Sigmoid colon (tissue), 4 donors: Measurements from ENCODE around the gene NEURL1B.

Source experiments
- POLR2A ChIP-seq, 2 donors: fragments of 450-650 bp; IDR thresholded peaks; one replicate each; pipeline ENCODE4 v1.6.1; 2016; ENCODE audit warnings: antibody characterized with exemption in 2 of 2, mild to moderate bottlenecking in 2 of 2, moderate library complexity in 2 of 2
- POLR2AphosphoS5 ChIP-seq, 4 donors: sonication (generic); formaldehyde crosslinking; IDR thresholded peaks; one replicate each; pipeline ENCODE4 v1.6.1; 2017; ENCODE audit warnings: antibody characterized with exemption in 4 of 4
- TF ChIP-seq, protein P1 (sequence below), 4 experiments: fragments of 450-650 bp in 3 of 4; fragments of 200-600 bp in 1 of 4; IDR thresholded peaks; one replicate each; pipeline ENCODE4 v1.5.1; 2016 to 2019; ENCODE audit warnings: antibody characterized with exemption in 4 of 4, mild to moderate bottlenecking in 3 of 4, moderate library complexity in 2 of 4

DNA sequence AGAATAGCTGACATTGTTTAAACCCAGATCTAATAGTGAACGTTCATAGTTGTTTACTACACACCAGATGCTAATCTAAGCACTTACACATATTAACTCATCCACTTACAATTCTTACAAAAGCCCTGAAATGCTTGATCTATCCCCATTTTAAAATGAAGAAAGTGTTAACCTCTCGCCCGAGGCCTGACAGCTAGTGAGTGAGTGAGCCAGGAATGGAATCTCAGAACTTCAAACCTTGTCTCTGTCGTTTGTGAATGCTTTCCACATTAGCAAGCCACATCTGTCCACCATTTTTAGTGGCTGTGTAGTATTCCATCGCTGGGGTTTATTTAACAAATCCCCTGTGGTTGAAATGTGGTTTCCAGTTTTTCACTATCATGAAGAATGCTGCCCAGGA lies 24.9 kb upstream of the NEURL1B start:
- TF ChIP-seq, protein P1, sequence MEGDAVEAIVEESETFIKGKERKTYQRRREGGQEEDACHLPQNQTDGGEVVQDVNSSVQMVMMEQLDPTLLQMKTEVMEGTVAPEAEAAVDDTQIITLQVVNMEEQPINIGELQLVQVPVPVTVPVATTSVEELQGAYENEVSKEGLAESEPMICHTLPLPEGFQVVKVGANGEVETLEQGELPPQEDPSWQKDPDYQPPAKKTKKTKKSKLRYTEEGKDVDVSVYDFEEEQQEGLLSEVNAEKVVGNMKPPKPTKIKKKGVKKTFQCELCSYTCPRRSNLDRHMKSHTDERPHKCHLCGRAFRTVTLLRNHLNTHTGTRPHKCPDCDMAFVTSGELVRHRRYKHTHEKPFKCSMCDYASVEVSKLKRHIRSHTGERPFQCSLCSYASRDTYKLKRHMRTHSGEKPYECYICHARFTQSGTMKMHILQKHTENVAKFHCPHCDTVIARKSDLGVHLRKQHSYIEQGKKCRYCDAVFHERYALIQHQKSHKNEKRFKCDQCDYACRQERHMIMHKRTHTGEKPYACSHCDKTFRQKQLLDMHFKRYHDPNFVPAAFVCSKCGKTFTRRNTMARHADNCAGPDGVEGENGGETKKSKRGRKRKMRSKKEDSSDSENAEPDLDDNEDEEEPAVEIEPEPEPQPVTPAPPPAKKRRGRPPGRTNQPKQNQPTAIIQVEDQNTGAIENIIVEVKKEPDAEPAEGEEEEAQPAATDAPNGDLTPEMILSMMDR (IDR thresholded peaks at IDR 0.05): no peak
- TF ChIP-seq POLR2A (IDR thresholded peaks at IDR 0.05) (no peak), POLR2AphosphoS5 (IDR thresholded peaks at IDR 0.05) (no peak)
